ENCODE results near the gene ZDHHC11. TPM values are rescaled to one million over a fixed set of nuclear protein-coding genes. Genes with fewer than 3 reads are reported as not detected.
"Not testable (repeated sequence)": the region's sequence is repeated elsewhere in the genome, so short reads cannot be mapped to it uniquely, and the experiment has no call there.

The ZDHHC11 gene
- total RNA-seq, 1 donor from 2014 or later, result not detected

- Histone ChIP-seq H3K4me3 (no peak overlapping the region), H3K4me1 (no peaks in the 10 kb centered on the region), H3K27ac (no peak overlapping the region), H3K36me3 (no peaks in the 10 kb centered on the region), H3K9me3 (no peaks in the 10 kb centered on the region), H3K27me3 (no peaks in the 10 kb centered on the region)
- no peak for DNase-seq (ENCODE audit: low spot score in 2 of 2)
- no peak for TF ChIP-seq CTCF (IDR thresholded peaks at IDR 0.05)
- intact Hi-C loops (cut with DNase I), result no loop called here
Observed at GRCh38 chr5:821504-821903, 29.3 kb downstream of the ZDHHC11 start.

GRCh38 chr5:820245-820644, 30.5 kb downstream of the ZDHHC11 start:
- Histone ChIP-seq H3K4me3 (no peak overlapping the region), H3K4me1 (no peaks in the 10 kb centered on the region), H3K27me3 (no peaks in the 10 kb centered on the region), H3K27ac (no peak overlapping the region), H3K36me3 (no peaks in the 10 kb centered on the region), H3K9me3 (no peaks in the 10 kb centered on the region)
- intact Hi-C loops (cut with DNase I), result no loop called here
- no peak for DNase-seq (ENCODE audit: low spot score in 2 of 2)
- TF ChIP-seq CTCF (IDR thresholded peaks at IDR 0.05), result no peak

GRCh38 chr5:819078-819477, 31.7 kb downstream of the ZDHHC11 start:
- H3K9me3 ChIP-seq, result no peaks in the 10 kb centered on the region
- no peaks in the 10 kb centered on the region for H3K27me3 ChIP-seq
- DNase-seq (ENCODE audit: low spot score in 2 of 2), result no peak
- no peak for TF ChIP-seq CTCF (IDR thresholded peaks at IDR 0.05)
- intact Hi-C loops (cut with DNase I), result no loop called here
- no peaks in the 10 kb centered on the region for H3K36me3 ChIP-seq
- no peaks in the 10 kb centered on the region for H3K4me1 ChIP-seq
- no peak overlapping the region for H3K4me3 ChIP-seq
- H3K27ac ChIP-seq, result no peak overlapping the region

- H3K4me3 ChIP-seq, result no peak overlapping the region
- no peak for TF ChIP-seq CTCF (IDR thresholded peaks at IDR 0.05)
- no peaks in the 10 kb centered on the region for H3K36me3 ChIP-seq
- H3K4me1 ChIP-seq, result no peaks in the 10 kb centered on the region
- no peaks in the 10 kb centered on the region for H3K27me3 ChIP-seq
- no peaks in the 10 kb centered on the region for H3K9me3 ChIP-seq
- intact Hi-C loops (cut with DNase I), result no loop called here
- no peak for DNase-seq (ENCODE audit: low spot score in 2 of 2)
- no peak overlapping the region for H3K27ac ChIP-seq
Observed at GRCh38 chr5:816176-816575, 34.6 kb downstream of the ZDHHC11 start.

GRCh38 chr5:815449-815848, 35.3 kb downstream of the ZDHHC11 start:
- no peak for DNase-seq (ENCODE audit: low spot score in 2 of 2)

GRCh38 chr5:813575-813974, 37.2 kb downstream of the ZDHHC11 start:
- H3K4me3 ChIP-seq; H3K27me3 ChIP-seq; DNase-seq (ENCODE audit: low spot score in 2 of 2); H3K36me3 ChIP-seq; H3K27ac ChIP-seq; H3K4me1 ChIP-seq; intact Hi-C loops (cut with DNase I); H3K9me3 ChIP-seq: not testable (repeated sequence)

More at GRCh38 chr5:815449-815848, 35.3 kb downstream of the ZDHHC11 start:
- H3K36me3 ChIP-seq, result no peaks in the 10 kb centered on the region
- no peaks in the 10 kb centered on the region for H3K9me3 ChIP-seq
- H3K4me1 ChIP-seq, result no peaks in the 10 kb centered on the region
- no peak overlapping the region for H3K4me3 ChIP-seq
- TF ChIP-seq CTCF (IDR thresholded peaks at IDR 0.05), result no peak
- H3K27ac ChIP-seq, result no peak overlapping the region
- intact Hi-C loops (cut with DNase I), result no loop called here
- no peaks in the 10 kb centered on the region for H3K27me3 ChIP-seq

GRCh38 chr5:811384-811783, 39.4 kb downstream of the ZDHHC11 start:
- H3K27me3 ChIP-seq; H3K36me3 ChIP-seq; H3K4me1 ChIP-seq; H3K9me3 ChIP-seq; H3K4me3 ChIP-seq; intact Hi-C loops (cut with DNase I); DNase-seq (ENCODE audit: low spot score in 2 of 2); H3K27ac ChIP-seq: not testable (repeated sequence)

- H3K4me3 ChIP-seq; DNase-seq (ENCODE audit: low spot score in 2 of 2); H3K27me3 ChIP-seq; H3K27ac ChIP-seq; intact Hi-C loops (cut with DNase I); H3K4me1 ChIP-seq; H3K9me3 ChIP-seq; H3K36me3 ChIP-seq: not testable (repeated sequence)
Observed at GRCh38 chr5:807719-808514, 42.9 kb downstream of the ZDHHC11 start.

Data from ascending aorta (tissue), 2 donors.